HG02610 (cell line): ENCODE results near the gene PRRC2B.
"Not testable (repeated sequence)": the region's sequence is repeated elsewhere in the genome, so short reads cannot be mapped to it uniquely, and the experiment has no call there.

Experiments
- ATAC-seq: cut with Tn5 transposase; IDR thresholded peaks from one replicate; pipeline ENCODE4 v1.9.1; 2021; ENCODE audit warnings: mild to moderate bottlenecking, moderate library complexity; ENCODE audit not compliant: unreplicated experiment

The PRRC2B gene

DNA sequence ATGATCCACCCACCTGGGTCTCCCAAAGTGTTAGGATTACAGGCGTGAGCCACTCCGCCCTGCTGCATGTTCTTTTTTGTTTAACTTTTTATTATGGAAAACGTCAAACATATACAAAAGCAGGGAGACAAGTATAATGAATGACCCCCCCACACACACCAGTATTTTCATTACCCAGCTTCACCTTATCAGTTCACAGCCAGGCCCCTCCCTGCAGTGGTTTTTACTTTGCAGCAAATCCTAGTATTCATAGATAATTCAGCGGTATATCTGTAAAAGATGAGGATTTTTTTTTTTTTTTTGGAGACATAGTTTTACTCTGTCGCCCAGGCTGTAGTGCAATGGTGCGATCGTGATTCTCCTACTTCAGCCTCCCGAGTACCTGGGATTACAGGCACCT, 111.1 kb downstream of the PRRC2B start:
- no peak for ATAC-seq

DNA sequence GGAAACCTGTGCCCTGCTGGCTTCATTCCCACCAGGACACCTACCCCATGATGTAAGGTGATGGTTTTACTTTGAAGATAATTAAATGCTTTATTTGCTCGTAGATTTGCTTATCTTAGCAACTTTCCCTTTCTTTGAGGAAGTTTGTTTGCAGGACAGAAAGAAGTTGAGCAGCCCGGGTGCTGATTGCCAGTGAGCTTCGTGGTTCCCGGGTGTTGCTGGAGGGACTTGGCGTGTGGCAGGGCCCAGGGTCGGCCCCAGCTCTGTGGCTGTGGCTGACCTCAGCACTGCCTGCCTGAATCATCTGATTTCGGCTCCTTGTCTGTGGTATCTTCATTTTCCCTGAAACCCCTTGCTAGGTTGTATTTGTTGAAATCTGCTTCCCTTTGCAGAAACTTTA, 117.5 kb downstream of the PRRC2B start:
- no peak for ATAC-seq

DNA sequence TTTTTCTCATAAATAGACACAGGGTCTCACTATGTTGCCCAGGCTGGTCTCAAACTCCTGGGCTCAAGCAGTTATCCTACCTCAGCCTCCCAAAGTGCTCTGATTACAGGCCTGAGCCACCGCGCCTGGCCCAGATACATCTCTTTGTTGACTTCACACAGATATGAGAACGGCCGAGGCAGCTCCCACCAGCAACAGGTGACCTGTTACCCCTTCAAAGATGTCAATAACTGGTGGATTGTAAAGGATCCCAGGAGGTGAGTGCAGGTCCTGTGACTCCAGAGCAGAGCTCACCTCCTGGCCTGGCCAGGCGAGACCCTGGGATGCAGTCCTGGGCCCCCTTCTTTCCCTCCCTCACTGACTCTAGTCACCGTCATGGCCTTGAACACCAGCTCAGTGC, 118.0 kb downstream of the PRRC2B start:
- no peak for ATAC-seq

DNA sequence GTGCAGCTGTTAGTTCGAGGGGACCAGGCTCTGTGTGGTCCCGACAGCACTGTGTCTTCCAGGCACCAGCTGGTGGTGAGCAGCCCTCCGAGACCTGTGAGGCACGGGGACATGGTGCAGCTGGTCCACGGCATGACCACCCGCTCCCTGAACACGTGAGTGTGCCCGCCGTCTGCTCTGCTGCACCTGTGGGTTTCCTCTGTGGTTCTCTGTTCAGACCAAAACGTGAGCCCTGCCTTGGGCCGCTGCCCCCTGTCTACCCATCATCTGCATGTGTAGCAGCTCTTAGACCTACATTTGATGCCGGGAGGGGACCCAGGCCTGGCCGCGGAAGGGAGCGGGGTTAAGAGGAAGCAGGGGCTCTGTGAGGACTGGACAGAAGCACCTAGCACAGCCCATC, 119.3 kb downstream of the PRRC2B start:
- ATAC-seq: no peak

DNA sequence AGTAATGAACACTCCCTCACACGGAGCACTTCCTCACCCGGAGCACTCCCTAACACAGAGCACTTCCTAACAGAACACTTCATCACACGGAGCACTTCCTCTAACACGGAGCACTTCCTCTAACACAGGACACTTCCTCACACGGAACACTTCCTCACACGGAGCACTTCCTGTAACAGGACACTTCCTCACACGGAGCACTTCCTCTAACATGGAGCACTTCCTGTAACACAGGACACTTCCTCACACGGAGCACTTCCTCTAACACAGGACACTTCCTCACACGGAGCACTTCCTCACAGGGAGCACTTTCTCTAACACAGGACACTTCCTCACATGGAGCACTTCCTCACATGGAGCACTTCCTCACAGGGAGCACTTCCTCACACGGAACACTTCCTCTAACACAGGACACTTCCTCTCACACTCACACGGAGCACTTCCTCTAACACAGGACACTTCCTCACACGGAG, 121.7 kb downstream of the PRRC2B start:
- ATAC-seq: not testable (repeated sequence)

DNA sequence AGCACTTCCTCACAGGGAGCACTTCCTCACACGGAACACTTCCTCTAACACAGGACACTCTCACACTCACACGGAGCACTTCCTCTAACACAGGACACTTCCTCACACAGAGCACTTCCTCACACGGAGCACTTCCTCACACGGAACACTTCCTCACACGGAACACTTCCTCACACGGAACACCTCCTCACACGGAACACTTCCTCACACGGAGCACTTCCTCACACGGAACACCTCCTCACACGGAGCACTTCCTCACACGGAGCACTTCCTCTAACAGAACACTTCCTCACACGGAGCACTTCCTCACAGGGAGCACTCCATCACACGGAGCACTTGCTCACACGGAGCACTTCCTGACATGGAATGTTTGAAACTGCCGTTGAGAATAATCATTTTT, 122.2 kb downstream of the PRRC2B start:
- ATAC-seq: no peak

DNA sequence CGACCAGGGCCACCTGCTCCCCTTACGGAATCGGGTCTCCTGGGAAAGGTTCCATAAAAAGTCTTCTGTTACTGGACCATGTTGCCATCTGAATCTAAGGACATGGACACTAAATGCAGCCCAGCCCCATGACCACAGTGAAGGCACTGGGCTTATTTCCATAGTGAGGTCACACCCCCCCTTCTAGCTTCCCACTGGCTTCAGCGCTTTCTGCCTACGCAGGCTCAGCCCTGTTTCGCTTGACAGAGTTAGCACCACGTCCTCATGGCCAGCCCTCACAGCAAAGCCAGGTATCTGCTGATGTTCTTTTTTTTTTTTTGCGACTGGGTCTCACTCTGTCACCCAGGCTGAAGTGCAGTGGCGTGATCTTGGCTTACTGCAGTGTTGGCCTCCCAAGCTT, 123.0 kb downstream of the PRRC2B start:
- no peak for ATAC-seq

DNA sequence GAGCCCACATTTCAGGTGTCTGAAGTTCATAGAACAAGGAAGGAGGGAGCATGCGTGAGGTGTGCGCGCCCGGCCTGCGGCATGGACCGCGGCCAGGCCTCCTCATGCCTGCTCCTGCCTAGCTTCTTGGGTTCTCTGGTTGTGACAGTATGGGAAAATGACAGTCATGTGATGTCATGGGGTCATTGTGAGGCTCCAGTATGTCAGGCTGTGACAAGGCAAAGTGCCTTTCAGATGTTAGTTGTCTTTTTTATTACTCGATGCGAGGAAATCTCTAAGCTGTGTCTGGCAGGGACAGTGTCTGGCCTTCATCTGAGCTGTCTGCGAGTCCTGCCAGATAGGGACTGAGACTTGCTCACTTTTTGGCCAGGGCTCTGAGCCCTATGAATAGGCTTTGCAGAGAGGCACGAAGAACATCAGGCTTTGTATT, 123.9 kb downstream of the PRRC2B start:
- ATAC-seq: no peak

DNA sequence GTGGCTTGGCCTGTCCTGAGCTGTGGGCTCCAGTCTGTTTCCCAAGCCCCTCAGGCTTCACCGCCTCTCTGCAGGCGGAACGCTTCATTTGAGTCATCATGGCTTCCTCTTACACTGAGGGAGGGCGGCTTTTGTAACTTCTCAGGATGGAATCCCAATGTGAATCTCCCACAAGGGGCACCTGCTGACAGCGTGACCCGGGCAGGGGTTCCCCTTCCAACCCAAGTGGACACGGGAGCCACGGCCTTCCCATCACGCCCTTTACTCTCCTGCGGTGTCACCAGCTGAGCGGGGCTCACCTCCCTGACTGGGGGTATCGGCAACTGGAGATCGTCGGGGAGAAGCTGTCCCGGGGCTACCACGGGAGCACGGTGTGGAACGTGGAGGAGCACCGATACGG, 124.7 kb downstream of the PRRC2B start:
- ATAC-seq: no peak

DNA sequence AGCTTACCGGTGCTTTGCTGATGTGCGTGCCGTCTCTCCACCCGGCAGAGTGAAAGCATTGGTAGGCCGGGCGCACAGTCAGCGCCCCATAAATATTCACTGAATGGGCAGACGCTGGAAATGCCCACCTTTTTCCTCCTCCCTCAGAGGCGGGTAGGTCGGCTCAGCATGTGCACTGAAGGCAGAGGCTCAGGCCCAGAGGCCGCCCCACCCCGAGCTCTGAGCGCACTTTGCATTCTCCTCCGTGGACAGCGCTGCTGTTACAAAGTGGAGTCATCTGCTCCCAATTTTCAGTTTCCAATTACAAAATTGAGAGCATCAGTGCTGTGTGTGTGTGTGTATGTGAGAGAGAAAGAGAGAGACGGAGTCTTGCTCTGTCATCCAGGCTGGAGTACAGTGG, 126.6 kb downstream of the PRRC2B start:
- no peak for ATAC-seq

DNA sequence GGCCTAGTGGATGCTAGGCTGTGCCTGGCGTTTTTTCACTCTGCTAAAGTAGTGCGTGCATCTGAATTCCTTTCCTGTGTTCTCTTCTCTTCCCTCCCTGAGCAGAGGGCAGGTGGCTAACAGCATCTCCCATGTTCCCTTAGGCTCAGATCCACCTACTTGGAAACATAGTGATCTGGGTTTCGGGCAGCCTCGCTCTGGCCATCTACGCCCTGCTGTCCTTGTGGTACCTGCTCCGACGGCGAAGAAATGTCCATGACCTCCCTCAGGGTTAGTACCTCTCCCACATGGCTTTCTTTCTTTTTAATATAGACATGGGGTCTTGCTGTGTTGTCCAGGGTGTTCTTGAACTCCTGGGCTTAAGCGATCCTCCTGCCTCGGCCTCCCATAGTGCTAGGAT, 127.3 kb downstream of the PRRC2B start:
- ATAC-seq: no peak

DNA sequence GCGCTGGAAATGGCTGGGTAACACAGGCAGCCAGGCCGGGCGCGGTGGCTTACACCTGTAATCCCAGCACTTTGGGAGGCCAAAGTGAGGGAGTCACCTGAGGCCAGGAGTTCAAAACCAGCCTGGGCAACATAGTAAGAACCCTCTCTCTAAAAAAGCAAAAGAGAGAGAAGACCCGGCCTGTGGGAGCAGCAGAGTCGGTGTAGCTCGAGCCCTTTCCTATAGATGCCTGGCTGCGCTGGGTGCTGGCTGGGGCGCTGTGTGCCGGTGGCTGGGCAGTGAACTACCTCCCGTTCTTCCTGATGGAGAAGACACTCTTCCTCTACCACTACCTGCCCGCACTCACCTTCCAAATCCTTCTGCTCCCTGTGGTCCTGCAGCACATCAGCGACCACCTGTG, 127.9 kb downstream of the PRRC2B start:
- no peak for ATAC-seq

DNA sequence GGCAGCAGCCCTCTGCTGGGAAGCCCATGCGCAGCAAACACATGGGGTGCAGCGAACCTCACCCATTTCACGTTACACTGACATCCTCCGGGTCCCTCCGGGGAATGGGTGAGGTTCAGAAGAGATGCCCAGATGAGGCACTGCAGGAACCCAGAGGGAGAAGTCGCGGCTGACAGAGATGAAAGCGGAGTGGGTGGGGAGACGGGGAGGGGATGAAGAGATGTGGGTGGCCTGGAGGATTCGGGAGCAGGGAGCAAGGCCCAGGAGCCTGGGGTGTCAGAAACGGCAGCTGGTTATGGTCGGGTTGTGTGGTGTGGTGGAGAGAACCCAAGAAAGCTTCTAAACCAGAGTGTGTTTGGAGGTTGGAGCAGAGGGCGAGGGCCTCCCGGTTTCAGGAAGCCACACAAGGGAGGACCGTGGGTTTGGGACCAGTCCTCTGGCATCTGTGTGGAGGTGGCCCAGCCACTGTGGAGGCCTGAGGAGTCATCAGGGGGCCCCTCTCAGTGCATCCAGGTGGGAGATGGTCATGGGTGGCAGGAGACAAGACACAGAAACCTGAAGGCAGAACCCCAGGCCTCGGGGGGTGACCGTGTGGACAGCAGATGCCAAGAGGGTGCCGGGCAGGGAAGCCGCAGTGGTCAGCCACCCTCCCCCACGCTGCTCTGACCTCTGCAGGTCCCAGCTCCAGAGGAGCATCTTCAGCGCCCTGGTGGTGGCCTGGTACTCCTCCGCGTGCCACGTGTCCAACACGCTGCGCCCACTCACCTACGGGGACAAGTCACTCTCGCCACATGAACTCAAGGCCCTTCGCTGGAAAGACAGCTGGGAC, 128.6 kb downstream of the PRRC2B start:
- no peak for ATAC-seq

DNA sequence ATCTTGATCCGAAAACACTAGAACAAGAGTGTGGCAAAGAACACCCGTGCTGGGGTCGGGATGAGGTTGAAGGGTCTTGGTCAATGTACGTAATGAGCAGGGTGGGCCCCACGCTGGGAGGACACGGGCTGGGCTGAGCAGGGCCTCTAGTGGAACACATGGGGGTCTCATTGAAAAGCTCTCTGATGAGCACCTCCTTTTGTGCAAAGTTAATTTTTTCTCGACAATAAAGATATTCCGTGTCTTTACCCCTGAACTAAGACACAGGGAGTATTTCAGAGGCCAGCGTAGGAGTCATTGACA, 129.2 kb downstream of the PRRC2B start:
- ATAC-seq: no peak

DNA sequence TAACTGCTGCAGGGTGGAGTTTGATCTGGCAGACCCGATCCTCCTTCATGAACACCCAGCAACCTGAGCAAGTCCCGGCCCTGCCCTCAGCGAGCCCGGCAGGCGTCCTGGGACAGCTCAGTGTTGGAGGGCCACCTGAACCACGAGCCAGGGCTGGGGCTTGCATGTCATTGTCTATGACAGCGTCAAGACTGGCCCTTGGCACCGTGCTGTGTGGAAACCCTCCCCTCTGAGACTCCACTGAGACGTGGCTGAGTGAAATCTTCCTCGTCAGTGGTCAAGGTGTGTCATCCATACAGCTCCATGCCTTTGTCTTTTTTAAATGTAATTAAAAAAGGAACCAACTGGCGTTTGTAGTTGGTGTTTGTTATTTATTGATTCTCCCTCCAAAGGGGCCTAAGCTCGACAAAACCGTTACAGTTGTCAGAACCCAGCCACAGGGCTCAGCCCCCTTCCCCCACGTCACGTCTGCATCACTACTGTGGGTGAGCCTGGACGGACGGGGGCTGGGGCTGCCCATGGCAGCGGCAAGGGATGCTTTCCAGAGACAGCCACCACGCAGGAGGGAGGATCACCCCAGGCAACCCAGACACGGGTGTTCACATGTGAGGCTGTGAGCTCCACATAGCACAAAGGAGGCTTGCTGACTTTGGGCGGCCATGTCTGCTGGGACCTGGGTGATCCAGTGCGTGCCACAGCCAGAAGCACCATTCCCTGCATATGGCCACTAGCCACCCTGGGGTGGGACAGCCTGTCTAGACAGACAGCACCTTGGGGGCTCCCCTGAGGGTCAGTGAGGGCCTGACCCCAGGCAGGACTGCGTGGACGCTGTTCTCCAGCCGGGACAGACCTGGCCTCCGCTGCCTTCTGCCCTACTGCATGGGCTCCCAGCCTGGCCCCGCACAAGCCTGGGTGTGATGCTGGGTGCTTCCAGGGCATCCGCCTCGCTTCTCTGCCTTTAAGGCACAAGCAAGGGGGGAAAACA, 129.9 kb downstream of the PRRC2B start:
- ATAC-seq: no peak

DNA sequence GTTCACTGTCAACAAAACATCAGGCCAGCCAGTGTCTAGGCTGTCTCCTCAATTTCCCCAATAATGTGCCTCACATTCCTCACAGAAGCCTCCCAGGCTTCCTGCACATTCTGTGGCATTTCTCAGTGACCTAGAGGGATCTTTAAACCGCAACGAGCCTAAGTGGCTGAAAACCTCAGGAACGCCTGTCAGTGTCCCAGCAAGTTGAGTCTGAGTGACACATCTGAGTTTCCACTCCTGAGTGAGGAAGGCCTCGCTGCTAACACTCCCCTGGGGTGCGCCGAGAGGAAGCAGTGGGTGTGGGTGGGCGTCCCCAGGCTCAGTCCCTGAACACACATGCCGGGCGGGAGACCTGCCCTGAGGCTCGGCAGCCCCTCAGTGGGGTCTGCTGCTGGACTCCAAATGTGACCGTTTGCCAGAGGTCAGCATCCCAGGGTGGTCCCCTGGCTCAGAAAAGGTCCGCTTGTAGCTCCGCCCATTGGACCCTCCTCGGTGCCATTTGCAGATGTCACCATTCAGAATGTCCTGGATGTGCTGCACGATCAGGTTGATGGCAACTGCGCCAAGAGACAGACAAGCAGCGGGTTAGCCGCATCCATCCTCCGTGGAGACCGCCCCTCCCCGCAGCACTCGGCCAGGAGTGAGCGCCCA, 130.9 kb downstream of the PRRC2B start:
- no peak for ATAC-seq

DNA sequence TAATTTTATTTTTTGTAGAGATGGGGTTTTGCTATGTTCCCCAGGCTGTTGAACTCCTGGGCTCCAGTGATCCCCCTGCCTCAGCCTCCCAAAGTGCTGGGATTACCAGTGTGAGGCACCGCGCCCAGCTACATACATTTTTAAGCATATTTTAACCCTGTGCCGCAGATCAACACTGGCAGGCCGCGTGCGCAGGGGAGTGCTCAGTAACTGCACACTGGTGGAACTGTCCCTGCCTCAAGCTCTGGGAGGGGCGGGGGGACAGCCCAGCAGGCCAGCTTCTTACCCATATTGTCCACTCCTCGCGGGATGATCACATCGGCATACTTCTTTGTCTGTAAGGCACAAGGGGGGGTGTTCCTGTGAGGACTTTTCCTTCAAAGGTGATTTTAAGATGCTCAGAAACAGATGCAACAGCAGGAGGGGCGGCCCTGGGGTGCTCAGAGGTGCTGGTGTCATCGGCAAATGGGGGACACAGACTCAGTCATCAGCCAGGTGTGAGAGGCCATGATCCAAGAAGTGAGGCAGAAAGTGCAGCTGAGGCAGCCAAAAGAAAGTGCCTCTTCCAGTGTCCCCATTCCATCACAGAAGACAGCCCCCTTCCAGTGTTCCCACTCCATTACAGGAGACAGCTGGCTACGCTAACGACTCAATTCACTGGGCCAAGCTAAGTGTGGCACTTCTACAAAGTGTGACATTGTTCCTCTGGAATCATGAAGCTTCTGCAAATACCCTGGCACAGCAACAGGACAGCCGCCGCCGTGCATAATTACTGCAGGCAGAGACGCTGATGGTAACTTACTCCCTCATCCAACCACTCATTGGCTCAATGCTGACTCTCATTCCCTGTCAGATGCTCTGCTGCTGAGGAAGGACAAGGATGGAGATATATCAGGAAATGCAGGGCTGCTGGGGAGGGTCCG, 132.0 kb downstream of the PRRC2B start:
- ATAC-seq: no peak

DNA sequence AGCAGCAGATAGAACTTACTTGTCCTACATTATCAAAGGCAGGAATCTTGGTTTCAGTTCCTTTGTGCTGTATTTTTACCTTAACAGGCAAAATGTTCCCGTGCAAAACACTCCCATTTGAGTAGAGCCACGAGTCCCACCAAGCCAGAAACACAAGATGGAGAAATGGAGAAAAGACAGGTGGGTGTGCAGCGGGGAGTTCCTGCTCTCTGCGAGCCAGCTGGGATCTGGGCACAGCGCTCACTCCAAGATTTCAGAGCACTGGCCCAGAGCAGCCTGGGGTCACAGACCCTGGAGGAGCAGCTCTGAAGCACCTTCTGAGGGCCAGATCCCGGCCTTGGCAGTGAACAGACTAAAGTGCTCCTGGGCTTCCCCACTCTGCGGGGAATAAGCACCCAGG, 134.3 kb downstream of the PRRC2B start:
- ATAC-seq: no peak

DNA sequence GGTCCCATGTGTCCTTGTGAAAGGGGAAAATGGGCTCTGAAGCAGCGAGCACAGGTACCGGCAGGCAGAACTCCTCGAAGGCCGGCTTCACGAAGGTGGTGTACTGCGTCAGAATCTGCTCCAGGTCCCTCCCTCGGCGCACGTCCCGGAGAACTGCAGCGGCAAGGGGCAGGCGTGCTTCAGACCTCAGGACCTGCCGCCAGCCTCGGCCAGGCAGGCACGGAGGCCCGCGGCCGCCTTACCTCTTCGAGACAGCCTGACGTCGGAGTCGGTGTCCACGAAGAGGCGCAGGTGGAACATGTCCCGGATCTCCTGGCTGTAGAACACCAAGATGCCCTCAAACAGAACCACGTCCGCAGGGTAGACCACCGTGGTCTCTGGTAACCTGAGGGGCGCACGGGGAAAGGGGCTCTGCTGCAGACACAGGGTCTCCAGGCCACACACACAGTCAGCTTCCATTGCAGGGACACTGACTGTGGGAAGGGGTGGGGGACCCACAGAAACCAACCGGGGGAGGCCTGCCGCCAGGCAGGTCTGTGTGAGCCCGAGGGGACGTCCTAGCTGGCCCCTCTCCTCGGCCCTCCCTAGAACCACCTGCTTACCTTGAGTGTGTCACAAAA, 135.1 kb downstream of the PRRC2B start:
- ATAC-seq: no peak
